Stimulated activated CD8-positive, alpha-beta memory T cell treated with anti-CD3 and anti-CD28 coated beads, Interleukin-15, amount 100 ng/mL, for 48 hours (primary cell): Measurements from ENCODE around the gene GRIN3B.
"Not testable (repeated sequence)": the region's sequence is repeated elsewhere in the genome, so short reads cannot be mapped to it uniquely, and the experiment has no call there.

ENCODE experiments used
- DNase-seq, 2 donors: peaks; one replicate each; pipeline ENCODE4 v3.0.0-alpha.2; 2020; ENCODE audit warnings: low read depth in 2 of 2

Gene GRIN3B

GRCh38 chr19:1000095-1000494 is at the start of gene GRIN3B:
GRIN3B (plus strand) TSS chr19:1000419; CDS start chr19:1000438, 19 bp downstream.
- peak; percentile 48 to 61 for DNase-seq

- DNase-seq, result no peak
These were observed 48.1 kb upstream of the GRIN3B start for GRCh38 chr19:952049-952679.

- no peak for DNase-seq
These were observed 47.4 kb upstream of the GRIN3B start for GRCh38 chr19:952680-953444.

GRCh38 chr19:953445-954271 is 46.6 kb upstream of the GRIN3B start:
- no peak for DNase-seq

- no peak for DNase-seq
These were observed 45.9 kb upstream of the GRIN3B start for GRCh38 chr19:954272-954671.

- DNase-seq, result no peak
These were observed 45.3 kb upstream of the GRIN3B start for GRCh38 chr19:954672-955494.

GRCh38 chr19:955803-956765 is 44.1 kb upstream of the GRIN3B start:
- no peak for DNase-seq

GRCh38 chr19:956766-957440 is 43.3 kb upstream of the GRIN3B start:
- DNase-seq, result no peak

GRCh38 chr19:957578-957977 is 42.6 kb upstream of the GRIN3B start:
- DNase-seq, result not testable (repeated sequence)

GRCh38 chr19:958967-959855 is 41.0 kb upstream of the GRIN3B start:
- DNase-seq, result peak; percentile 35 to 37

- no peak for DNase-seq
These were observed 40.2 kb upstream of the GRIN3B start for GRCh38 chr19:960020-960419.

GRCh38 chr19:960601-960938 is 39.6 kb upstream of the GRIN3B start:
- DNase-seq, result no peak

- no peak for DNase-seq
These were observed 38.2 kb upstream of the GRIN3B start for GRCh38 chr19:961866-962620.

- DNase-seq, result no peak
These were observed 37.4 kb upstream of the GRIN3B start for GRCh38 chr19:962683-963400.

- no peak for DNase-seq
These were observed 36.7 kb upstream of the GRIN3B start for GRCh38 chr19:963486-963951.

GRCh38 chr19:964116-964520 is 36.1 kb upstream of the GRIN3B start:
- DNase-seq, result no peak
